Measurements from ENCODE around the gene ANKRD62.
A peak's percentile ranks its signal among the peaks of the same experiment; 100 is the strongest.
"Not testable (repeated sequence)": the region's sequence is repeated elsewhere in the genome, so short reads cannot be mapped to it uniquely, and the experiment has no call there.

Gene ANKRD62

DNA sequence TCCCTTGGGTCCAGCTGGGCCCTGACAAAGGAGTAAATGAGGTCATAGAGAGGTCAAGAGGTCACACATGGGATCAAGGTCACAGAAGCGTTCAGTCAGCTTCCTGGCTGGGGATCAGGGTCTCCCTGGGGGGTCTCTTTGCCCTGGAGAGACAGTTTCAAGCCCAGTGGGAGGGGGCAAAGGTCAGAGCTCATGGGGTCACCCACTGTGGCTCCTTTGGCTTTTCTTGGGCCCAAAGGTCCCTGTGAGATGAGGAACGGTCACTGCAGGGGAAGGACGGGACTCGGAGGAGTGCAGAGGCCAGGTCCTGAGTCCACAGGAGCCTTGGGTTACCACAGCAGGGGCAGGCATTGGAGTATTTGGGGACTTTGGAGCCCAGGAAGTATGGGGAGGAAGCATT, 30.7 kb upstream of the ANKRD62 start:
- Mint-ChIP-seq H3K9me3 (no peaks in the 10 kb centered on the region), H3K27me3 (ENCODE audit: low read depth) (no peaks in the 10 kb centered on the region), H3K27ac (no peak overlapping the region), H3K4me1 (no peaks in the 10 kb centered on the region), H3K36me3 (ENCODE audit: low read depth) (no peaks in the 10 kb centered on the region), H3K4me3 (no peak overlapping the region)
- TF ChIP-seq, protein P1, sequence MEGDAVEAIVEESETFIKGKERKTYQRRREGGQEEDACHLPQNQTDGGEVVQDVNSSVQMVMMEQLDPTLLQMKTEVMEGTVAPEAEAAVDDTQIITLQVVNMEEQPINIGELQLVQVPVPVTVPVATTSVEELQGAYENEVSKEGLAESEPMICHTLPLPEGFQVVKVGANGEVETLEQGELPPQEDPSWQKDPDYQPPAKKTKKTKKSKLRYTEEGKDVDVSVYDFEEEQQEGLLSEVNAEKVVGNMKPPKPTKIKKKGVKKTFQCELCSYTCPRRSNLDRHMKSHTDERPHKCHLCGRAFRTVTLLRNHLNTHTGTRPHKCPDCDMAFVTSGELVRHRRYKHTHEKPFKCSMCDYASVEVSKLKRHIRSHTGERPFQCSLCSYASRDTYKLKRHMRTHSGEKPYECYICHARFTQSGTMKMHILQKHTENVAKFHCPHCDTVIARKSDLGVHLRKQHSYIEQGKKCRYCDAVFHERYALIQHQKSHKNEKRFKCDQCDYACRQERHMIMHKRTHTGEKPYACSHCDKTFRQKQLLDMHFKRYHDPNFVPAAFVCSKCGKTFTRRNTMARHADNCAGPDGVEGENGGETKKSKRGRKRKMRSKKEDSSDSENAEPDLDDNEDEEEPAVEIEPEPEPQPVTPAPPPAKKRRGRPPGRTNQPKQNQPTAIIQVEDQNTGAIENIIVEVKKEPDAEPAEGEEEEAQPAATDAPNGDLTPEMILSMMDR (IDR thresholded peaks at IDR 0.05; ENCODE audit: unreplicated experiment in 3 of 3): no peak

DNA sequence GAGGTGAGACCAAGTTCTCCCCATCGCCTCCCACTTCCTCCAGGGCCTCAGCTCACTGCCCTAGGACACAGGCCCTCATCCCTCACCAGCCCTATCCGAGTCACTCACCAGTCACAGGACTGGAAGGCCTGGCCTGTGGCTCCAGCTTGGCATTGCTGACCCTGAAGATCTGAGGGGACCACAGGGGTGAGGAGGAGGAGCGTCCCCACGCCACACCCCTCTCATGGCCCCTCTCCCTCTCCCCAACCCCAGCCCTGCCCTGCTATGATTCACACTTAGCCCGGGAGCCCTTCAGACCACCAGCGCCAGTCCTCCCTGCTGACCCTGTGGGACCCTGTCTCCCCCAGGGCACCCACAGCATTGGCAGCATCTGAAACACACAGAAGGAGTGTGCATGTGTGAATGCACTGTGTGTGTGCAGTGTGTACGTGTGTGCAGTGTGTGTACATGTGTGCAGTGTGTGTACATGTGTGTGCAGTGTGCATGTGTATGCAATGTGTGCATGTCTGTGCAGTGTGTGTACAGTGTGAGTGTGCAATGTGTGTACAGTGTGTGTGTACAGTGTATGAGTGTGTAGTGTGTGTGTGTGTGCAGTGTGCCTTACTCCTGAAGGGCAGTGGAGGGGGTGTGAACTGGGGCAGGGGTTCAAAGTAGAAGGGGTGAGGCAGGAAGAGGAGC, 29.4 kb upstream of the ANKRD62 start:
- no peaks in the 10 kb centered on the region for H3K9me3 Mint-ChIP-seq
- TF ChIP-seq, protein P1 (IDR thresholded peaks at IDR 0.05; ENCODE audit: unreplicated experiment in 3 of 3): no peak
- no peak overlapping the region for H3K27ac Mint-ChIP-seq
- H3K36me3 Mint-ChIP-seq (ENCODE audit: low read depth): no peaks in the 10 kb centered on the region
- no peaks in the 10 kb centered on the region for H3K27me3 Mint-ChIP-seq (ENCODE audit: low read depth)
- H3K4me3 Mint-ChIP-seq: no peak overlapping the region
- H3K4me1 Mint-ChIP-seq: no peaks in the 10 kb centered on the region

DNA sequence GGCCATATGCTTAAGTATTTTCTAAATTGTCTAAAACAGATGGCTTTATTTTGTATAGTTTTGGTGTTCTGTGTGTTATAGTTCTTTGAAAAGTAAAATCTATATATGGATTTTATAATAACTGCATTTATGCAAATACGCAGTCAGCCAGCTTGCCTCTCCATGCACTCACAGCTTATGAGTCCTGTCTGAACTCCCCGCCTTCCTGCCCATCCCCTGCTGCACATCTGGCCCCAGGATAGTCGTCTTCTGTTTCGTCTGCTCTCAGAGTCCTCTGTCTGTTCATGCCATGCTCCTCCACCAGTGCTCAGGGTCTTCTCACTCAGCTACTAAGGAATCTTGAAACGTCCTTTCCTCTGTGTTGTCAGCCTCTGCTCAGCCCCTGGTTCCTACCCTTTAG, 28.2 kb upstream of the ANKRD62 start:
- Mint-ChIP-seq H3K4me1 (no peaks in the 10 kb centered on the region), H3K4me3 (no peak overlapping the region), H3K27me3 (ENCODE audit: low read depth) (no peaks in the 10 kb centered on the region), H3K9me3 (no peaks in the 10 kb centered on the region), H3K36me3 (ENCODE audit: low read depth) (no peaks in the 10 kb centered on the region), H3K27ac (no peak overlapping the region)
- TF ChIP-seq, protein P1 (IDR thresholded peaks at IDR 0.05; ENCODE audit: unreplicated experiment in 3 of 3): no peak

DNA sequence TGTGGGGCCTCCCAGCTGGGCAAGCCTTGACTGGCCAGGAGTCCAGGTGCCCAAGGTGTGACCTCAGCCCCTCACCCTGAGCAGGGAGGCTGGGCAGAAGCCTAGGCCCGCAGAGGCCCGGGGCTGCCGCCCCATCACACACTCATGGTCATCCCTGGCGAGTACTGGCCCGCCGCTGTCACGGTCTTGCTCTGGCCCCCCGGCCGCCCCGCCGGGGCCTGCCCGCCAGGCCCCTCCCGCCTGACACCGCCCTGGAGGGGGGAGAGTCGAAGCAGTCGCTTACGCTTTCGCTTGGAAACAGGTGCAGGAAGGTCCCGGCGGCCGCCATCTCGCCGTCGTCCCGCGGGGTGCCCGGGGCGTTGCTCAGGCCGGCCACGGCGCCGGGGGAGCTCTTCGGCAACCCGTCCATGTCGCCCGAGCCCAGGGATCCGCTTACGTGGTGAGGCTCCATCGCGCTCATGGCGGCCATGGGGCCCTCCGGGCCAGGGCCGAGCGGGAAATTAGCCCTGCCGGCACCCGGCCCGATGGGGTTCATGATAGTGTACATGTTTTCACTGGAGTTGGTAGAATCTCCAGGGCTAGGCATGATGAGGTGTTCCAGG, 26.6 kb upstream of the ANKRD62 start:
- Mint-ChIP-seq H3K4me3 (no peak overlapping the region), H3K4me1 (no peaks in the 10 kb centered on the region), H3K9me3 (no peaks in the 10 kb centered on the region), H3K36me3 (ENCODE audit: low read depth) (no peaks in the 10 kb centered on the region), H3K27me3 (ENCODE audit: low read depth) (no peaks in the 10 kb centered on the region), H3K27ac (no peak overlapping the region)
- TF ChIP-seq, protein P1 (IDR thresholded peaks at IDR 0.05; ENCODE audit: unreplicated experiment in 3 of 3): no peak

DNA sequence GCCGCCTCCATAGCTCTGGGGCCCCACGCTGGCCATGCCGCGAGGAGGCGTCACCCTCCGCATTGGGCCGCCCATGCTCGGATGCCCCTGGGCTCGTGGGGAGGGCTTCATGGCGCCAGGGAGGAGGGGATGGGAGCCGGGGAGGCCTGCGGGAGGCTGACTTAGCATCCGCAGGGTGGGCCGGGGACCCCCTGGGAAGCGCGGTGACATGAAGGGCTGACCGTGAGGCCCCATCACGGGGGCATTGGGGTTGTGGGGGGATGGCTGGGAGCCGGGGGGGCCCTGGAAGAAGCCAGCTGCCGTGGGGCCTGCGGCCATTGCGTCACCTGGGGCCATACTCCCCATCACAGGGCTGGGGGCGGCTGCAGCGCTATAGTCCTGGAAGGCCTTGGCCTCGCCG, 26.0 kb upstream of the ANKRD62 start:
- no peaks in the 10 kb centered on the region for H3K27me3 Mint-ChIP-seq (ENCODE audit: low read depth)
- H3K9me3 Mint-ChIP-seq: no peaks in the 10 kb centered on the region
- no peaks in the 10 kb centered on the region for H3K4me1 Mint-ChIP-seq
- no peaks in the 10 kb centered on the region for H3K36me3 Mint-ChIP-seq (ENCODE audit: low read depth)
- TF ChIP-seq, protein P1 (IDR thresholded peaks at IDR 0.05; ENCODE audit: unreplicated experiment in 3 of 3): no peak
- no peak overlapping the region for H3K27ac Mint-ChIP-seq
- no peak overlapping the region for H3K4me3 Mint-ChIP-seq

DNA sequence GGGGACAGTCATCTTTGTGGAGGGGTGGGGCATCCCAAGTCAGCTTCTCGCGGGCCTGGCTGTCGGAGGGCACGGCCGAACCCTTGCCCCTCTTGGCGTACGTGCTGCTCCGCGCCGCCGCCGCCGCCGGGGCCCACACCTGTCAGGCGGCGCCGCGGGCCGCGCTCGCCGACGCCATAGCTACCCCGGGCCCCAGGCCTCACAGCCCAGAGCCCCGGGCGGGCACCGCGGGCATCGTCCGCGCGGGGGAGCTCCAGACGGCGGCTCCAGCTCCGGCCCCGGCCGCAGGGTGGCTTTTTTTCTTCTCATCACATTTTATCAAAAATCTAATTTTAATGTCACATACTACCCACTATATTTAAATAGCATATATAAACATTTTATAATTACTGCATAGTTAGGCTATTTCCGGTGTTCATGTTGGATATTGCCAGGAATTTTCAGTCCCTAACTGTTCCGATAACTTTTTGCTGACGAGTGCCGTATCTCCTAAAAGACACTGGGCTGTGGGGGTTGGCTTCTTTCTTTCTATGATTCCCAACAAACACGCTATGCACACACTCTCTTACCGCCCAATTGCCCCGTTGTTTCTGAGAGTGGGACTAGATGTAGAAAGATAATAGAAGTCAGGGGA, 25.2 kb upstream of the ANKRD62 start:
- H3K9me3 Mint-ChIP-seq; H3K27ac Mint-ChIP-seq; H3K36me3 Mint-ChIP-seq (ENCODE audit: low read depth); H3K4me1 Mint-ChIP-seq; H3K27me3 Mint-ChIP-seq (ENCODE audit: low read depth): not testable (repeated sequence)
- H3K4me3 Mint-ChIP-seq: peak overlapping the region in 1 of 3 experiments; percentile 4
